K562 (cell line): ENCODE data around the gene CUTC.

Experiments
- BMI1 ChIP-seq: fragments of 150-350 bp; IDR thresholded peaks from 2 replicates; pipeline ENCODE4 v1.6.1; 2014; ENCODE audit warnings: low read length
- CBX1 ChIP-seq: sonication (generic); IDR thresholded peaks from 2 replicates; pipeline ENCODE4 v1.6.1; 2016; ENCODE audit warnings: antibody characterized with exemption, low read depth, mild to moderate bottlenecking
- FOSL1 ChIP-seq: fragments of 200-800 bp; sonication (Bioruptor generic); conservative IDR thresholded peaks from 2 replicates; pipeline ENCODE4 v1.6.1; 2016; ENCODE audit warnings: missing genetic modification characterization, missing compliant biosample characterization
- FOXJ2 ChIP-seq: fragments of 200-800 bp; sonication (Bioruptor generic); IDR thresholded peaks from 2 replicates; pipeline ENCODE4 v1.6.1; 2016; ENCODE audit warnings: missing genetic modification characterization, missing compliant biosample characterization
- NFIX ChIP-seq: fragments of 250-450 bp; sonication (Bioruptor Pico); IDR thresholded peaks from 2 replicates; pipeline ENCODE4 v1.4.0; 2020; ENCODE audit warnings: low read depth, mild to moderate bottlenecking, moderate library complexity
- NFRKB ChIP-seq: fragments of 450-650 bp; IDR thresholded peaks from 2 replicates; pipeline ENCODE4 v1.6.1; 2016; ENCODE audit warnings: low read depth
- SUPT5H ChIP-seq: fragments of 450-650 bp; IDR thresholded peaks from 2 replicates; pipeline ENCODE4 v1.6.1; 2016
- ZFP30 ChIP-seq: fragments of 250-450 bp; sonication (Bioruptor Pico); IDR thresholded peaks from 2 replicates; pipeline ENCODE4 v1.8.0; 2022; ENCODE audit warnings: moderate library complexity, mild to moderate bottlenecking, inconsistent platforms, borderline replicate concordance
- ZNF830 ChIP-seq: fragments of 250-450 bp; sonication (Bioruptor Pico); IDR thresholded peaks from 2 replicates; pipeline ENCODE4 v1.5.0; 2021; ENCODE audit warnings: mild to moderate bottlenecking
- ZZZ3 ChIP-seq: fragments of 450-650 bp; IDR thresholded peaks from 2 replicates; pipeline ENCODE4 v1.6.1; 2016; ENCODE audit warnings: antibody characterized with exemption, mild to moderate bottlenecking, moderate library complexity
- TF ChIP-seq, protein P1 (sequence below), 3 experiments: IDR thresholded peaks in 2 of 3; conservative IDR thresholded peaks in 1 of 3; 2 replicates each; pipeline ENCODE4 v1.5.1; 2011 to 2012; ENCODE audit warnings: low read length in 3 of 3, mild to moderate bottlenecking in 3 of 3, control low read depth in 2 of 3, improper control_type of control experiment in 1 of 3, inconsistent platforms in 1 of 3, low read depth in 1 of 3, mixed read lengths in 1 of 3, moderate library complexity in 1 of 3; ENCODE audit not compliant: insufficient read depth in 2 of 3
- TF ChIP-seq, protein P2 (sequence below), 2 experiments: fragments of 450-650 bp in 1 of 2; sonication (generic) in 1 of 2; formaldehyde crosslinking in 1 of 2; IDR thresholded peaks in 1 of 2; conservative IDR thresholded peaks in 1 of 2; 2 replicates each; pipeline versions ENCODE4 v1.6.1 to v1.8.1; 2016 to 2023; ENCODE audit warnings: mild to moderate bottlenecking in 2 of 2, moderate library complexity in 2 of 2, inconsistent platforms in 1 of 2, missing genetic modification reagents in 1 of 2

DNA sequence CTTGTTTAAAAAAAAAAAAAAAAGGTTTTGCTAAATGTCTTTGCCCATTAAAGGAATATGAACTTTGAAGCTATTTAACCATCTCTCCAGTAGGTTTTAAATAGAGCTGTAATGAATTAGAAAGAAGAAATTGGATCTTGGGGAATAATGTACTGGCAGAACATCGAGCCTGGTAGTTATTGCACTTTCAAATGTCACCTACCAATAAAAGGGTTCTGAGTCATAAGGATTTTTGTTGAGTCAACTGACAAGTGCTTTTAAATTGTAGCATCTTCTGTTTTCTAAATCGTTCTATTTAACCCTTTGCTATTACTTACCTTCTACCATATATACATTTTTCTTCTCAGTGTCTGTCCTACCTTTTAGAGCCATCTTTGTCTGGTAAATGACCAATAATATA is 10.7 kb downstream of the CUTC start:
- TF ChIP-seq ZFP30 (CRISPR knock-in tag) = no peak
- TF ChIP-seq, protein P1, sequence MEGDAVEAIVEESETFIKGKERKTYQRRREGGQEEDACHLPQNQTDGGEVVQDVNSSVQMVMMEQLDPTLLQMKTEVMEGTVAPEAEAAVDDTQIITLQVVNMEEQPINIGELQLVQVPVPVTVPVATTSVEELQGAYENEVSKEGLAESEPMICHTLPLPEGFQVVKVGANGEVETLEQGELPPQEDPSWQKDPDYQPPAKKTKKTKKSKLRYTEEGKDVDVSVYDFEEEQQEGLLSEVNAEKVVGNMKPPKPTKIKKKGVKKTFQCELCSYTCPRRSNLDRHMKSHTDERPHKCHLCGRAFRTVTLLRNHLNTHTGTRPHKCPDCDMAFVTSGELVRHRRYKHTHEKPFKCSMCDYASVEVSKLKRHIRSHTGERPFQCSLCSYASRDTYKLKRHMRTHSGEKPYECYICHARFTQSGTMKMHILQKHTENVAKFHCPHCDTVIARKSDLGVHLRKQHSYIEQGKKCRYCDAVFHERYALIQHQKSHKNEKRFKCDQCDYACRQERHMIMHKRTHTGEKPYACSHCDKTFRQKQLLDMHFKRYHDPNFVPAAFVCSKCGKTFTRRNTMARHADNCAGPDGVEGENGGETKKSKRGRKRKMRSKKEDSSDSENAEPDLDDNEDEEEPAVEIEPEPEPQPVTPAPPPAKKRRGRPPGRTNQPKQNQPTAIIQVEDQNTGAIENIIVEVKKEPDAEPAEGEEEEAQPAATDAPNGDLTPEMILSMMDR (IDR thresholded peaks at IDR 0.05 in 2 of 3, conservative IDR thresholded peaks at IDR 0.05 in 1 of 3; ENCODE audit: insufficient read depth in 2 of 3, low read depth in 1 of 3, low read length in 3 of 3) = no peak
- no peak for TF ChIP-seq ZNF830 (CRISPR knock-in tag)
- no peak for TF ChIP-seq FOXJ2 (tag)
- TF ChIP-seq BMI1 = no peak
- no peak for TF ChIP-seq NFRKB
- TF ChIP-seq NFIX (CRISPR knock-in tag) = no peak
- TF ChIP-seq, protein P2, sequence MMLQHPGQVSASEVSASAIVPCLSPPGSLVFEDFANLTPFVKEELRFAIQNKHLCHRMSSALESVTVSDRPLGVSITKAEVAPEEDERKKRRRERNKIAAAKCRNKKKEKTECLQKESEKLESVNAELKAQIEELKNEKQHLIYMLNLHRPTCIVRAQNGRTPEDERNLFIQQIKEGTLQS (IDR thresholded peaks at IDR 0.05) = no peak
- TF ChIP-seq, protein P2 (CRISPR knock-in tag; conservative IDR thresholded peaks at IDR 0.05) = no peak
- TF ChIP-seq SUPT5H = no peak
- no peak for TF ChIP-seq CBX1
- no peak for TF ChIP-seq ZZZ3
- TF ChIP-seq FOSL1 (tag) = no peak
